ENCODE measurements around the gene RAB35. TPM values are rescaled to one million over a fixed set of nuclear protein-coding genes. Genes with fewer than 3 reads are reported as not detected.

Gene RAB35
- polyA plus RNA-seq, 10 donors, result 25.9 to 35.6 (median 30.3) TPM

GRCh38 chr12:120090626-120091295 lies 25.8 kb downstream of the RAB35 start:
- DNase-seq, result no peak

GRCh38 chr12:120090206-120090605 lies 26.3 kb downstream of the RAB35 start:
- no peak for DNase-seq

DNA sequence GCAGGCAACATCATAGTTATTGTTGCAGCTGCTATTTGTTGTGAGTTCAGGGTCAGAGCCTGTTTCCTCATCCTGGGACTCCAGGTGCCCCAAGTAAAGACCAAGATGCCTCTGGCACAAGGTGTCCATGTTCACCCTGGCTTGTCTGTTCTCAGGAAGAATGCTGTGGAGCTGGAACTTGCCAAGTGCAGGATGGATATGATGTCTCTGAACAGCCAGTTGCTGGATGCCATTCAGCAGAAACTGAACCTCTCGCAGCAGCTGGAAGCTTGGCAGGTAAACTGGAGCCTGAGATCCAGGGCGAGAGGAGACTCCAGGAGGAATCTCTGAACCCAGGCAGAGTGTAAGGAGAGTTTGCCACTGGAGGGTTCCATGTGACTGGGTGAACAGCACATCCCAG lies 26.8 kb downstream of the RAB35 start:
- DNase-seq, result no peak

- DNase-seq, result no peak
These were observed 27.4 kb downstream of the RAB35 start for GRCh38 chr12:120089105-120089504.

- DNase-seq, result peak; percentile 96 to 98 (median 97)
These were observed 29.5 kb downstream of the RAB35 start for GRCh38 chr12:120086801-120087621.

GRCh38 chr12:120085920-120086645 lies 30.5 kb downstream of the RAB35 start:
- no peak for DNase-seq

GRCh38 chr12:120081641-120082040 lies 34.9 kb downstream of the RAB35 start:
- no peak for DNase-seq

GRCh38 chr12:120079411-120080400 lies 36.8 kb downstream of the RAB35 start:
- DNase-seq, result no peak

DNA sequence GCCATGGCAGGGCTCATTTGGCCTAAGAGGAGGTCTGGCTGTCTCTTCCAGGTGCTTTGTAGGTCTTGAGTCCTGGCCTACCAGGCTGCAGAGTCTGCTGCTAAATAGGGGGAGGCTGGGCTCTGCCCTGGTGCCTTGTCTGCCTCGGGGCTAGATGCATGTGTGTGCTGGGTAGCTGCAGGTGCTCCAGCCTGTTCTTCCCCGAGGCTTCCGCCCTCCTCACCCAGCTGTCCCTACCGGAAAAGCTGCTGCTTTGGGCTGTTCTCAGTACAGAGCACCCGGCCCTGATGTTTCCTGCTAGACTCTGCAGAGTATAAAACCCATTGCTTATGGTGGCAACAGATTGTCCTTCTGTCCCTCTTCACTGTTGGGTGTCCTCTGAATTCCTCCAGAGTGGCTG lies 37.7 kb downstream of the RAB35 start:
- DNase-seq, result no peak

DNA sequence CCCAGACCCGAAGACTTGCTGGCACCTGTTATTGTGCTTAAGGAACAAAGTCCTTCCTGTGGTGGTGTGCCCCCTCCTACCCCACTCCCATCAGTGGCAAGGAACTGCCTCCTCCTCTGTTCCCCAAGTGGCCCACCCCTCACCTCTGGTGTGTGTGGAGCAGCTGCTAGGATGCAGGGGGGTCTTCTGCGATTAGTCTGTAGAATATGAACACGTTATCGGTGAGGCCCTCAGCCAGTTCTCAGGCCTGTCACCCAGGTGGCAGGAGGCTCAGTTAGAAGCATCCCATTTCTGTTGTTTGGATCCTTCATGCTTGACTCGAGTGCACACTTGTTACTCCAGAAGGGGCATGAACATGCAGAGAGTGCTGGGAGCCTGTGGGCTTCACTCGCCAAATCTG lies 39.3 kb downstream of the RAB35 start:
- no peak for DNase-seq

DNA sequence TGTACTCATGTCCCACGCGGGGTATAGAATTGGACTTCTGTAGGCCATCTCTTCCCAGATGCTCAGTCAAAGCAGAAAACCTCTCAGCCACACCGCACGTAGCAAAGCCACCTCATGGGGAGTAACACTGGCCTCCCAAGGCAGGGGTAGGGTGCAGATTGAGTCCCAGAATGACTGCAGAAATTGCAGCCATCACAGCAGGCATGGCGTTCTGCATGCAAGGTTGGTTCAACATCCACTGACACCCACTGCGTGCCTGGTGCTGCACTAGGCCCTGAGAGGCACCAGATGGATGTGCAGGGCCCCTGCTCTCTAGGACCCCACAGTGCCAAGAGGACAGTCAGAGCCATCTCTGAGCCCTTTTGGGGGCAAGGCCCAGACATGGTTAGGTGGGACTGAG lies 39.9 kb downstream of the RAB35 start:
- DNase-seq, result no peak

DNA sequence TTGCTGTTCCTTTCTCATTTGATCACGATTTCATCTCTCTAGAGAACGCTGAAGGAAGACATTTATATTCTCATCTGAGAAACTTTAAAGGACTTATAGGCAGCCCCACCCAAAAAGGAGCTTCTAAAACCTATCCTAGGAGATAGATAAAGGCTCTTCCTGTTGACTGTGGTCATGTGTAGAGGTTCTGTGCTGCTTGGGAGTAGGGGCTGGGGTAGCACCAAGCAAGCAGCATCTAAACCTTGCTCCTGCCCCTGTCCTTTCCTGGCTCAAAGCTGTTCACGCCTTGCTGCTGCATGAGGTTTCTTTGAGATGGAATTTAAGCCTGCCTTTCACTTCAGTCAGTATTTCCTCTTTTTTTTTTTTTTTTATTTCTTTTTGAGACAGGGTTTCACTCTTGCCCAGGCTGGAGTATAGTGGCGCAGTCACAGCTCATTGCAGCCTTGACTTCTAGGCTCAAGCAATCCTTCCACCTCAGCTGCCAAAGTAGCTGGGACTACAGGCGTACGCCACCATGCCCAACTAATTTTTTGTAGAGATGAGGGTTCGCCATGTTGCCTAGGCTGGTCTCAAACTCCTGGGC lies 41.4 kb downstream of the RAB35 start:
- DNase-seq, result no peak

GRCh38 chr12:120072472-120073249 lies 43.9 kb downstream of the RAB35 start:
- DNase-seq, result no peak

DNA sequence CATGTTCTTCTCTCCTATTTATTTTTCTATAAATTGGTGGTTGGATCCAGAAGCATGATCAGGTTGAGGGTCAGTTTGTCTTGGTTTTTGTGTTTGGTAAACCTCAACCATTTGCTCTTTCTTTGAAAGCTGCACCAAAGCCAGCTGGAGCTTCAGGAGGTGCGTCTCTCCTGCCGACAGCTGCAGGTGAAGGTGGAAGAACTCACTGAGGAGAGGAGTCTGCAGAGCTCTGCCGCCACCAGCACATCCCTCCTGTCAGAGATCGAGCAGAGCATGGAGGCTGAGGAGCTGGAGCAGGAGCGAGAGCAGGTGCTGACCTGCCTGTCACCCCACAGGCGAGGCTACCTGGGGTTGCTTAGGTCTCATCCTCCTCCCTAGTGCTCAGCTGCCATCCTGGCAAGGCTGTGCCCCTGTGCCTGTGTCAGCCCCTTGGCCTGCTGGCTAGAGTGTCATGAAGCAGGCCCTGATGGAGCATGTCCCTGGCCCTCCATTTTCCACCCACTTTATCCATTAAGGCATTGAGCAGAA lies 45.0 kb downstream of the RAB35 start:
- no peak for DNase-seq

DNA sequence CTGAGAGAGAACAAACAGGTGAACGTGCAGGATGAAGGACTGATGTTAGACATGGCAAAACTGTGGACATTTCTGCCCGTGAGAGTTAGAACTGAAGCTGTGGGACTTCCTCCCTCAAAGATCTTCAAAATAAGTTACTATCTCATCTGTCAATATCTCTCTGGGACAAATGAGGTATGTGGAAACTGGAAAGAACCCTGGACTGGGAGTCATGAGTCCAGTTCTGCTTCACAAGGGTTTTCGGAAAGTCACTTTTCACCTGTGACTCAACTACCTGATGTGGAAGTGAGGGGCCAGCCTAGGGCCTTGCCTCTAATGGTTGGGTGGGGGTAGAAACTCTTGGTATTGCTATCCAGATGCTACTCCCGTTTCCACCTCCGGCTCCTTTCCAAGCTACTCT lies 47.3 kb downstream of the RAB35 start:
- no peak for DNase-seq

GRCh38 chr12:120067901-120068300 lies 48.7 kb downstream of the RAB35 start:
- DNase-seq, result no peak

DNA sequence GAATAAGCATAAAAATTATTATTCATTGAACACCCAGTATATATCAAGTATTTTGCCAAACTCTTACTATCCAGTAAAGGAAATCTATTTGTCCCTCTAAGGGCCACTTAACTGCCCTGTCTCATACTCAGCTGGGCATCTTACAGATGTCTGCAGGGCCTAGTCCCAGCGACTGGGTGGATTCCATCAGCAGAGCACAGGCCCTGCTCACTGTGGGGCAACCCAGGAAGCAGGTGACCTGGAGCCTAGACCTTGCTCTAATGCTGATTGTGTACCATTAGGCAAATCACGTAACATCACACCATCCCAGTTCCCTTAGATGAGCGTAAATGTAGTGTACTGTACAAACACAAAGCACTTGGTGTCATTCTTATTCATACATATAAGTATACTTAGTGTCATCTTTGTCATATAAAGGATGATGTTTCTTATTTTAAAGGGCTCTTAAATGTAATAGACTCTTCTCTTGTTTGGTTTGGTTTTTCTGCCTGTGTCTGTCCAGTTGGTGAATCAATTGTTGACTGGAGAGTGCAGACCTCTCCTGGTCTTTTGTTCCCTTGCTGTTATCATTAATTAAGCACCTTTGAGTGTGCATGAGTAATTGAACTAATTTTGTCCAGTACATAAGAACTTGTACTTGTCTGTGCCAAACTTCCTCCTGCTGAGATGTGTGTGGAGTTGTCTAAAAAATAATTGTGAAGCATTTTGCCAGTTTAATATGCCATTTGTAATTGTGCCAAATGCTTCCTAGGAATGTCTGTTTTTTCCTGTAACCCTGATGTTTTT lies 49.3 kb downstream of the RAB35 start:
- no peak for DNase-seq

- DNase-seq, result no peak
These were observed 50.2 kb downstream of the RAB35 start for GRCh38 chr12:120066341-120066740.

DNA sequence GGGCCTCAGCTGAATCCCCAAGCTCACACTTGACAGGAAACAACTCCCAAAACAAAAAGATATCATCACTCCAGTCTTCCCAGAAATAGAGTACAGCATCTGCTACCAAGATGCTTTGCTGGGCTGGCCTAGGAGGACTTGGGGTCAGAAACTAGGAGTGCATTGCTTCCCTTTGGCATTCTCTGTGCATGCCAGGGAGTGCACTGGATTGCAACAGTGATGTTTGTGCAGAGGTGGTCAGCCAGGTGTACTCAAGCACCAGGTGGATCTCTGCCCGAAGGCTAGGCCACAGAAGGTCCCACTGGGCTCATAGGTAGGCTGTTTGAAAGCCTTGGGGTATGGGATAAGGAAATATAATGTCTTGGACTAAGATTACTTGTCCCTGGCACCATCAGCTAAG lies 51.1 kb downstream of the RAB35 start:
- DNase-seq, result no peak

Measured in muscle of back (tissue), 11 donors.